Activated T-cell treated with anti-CD3 and anti-CD28 coated beads for 48 hours (primary cell): ENCODE measurements around the gene ULBP2.
"Not testable (repeated sequence)": the region's sequence is repeated elsewhere in the genome, so short reads cannot be mapped to it uniquely, and the experiment has no call there.

ENCODE experiments used
- DNase-seq: peaks from one replicate; pipeline ENCODE4 v3.0.0-alpha.2; 2020; ENCODE audit warnings: low read depth

Gene ULBP2

DNA sequence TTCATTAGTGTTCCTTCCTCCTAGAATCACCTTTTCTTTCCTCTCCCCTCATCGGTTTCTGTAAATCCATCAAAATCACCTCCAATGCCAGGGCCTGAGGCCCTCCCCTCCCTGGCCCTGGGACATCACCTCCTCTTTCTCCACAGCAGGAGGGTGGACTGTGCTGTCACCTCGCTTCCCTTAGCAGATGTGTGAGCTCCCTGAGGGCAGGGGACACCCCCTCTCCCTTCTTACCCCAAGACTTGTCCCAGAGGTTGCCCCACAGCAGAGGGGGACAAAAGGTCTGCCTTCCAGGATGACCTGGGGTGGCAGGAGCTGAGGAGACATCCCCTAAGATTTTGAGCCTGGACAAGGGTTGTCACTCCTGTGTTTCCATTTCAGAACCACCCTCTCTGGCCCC, 27.8 kb downstream of the ULBP2 start:
- DNase-seq, result no peak

- not testable (repeated sequence) for DNase-seq
Observed at GRCh38 chr6:149974394-149974793, 32.6 kb downstream of the ULBP2 start.

DNA sequence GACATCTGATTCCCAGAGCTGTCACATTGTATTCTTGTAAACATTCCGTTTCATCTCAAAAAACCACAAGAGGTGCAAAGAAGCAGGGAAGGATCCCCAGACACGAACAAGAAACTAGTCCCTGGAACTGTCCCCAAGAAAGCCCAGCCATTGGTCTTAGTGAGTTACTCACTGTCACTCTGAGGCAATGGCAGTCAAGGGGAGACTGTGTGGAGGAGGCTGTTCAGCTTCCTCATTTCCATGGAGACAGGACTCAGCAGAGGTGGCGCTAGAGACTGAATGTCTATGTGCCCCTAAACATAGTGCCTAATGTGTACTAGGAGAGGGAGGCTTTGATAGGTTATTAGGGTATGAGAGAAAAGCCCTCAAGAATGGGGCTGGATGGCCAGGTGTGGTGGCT, 33.0 kb downstream of the ULBP2 start:
- DNase-seq, result no peak

GRCh38 chr6:149975400-149975799, 33.6 kb downstream of the ULBP2 start:
- no peak for DNase-seq

DNA sequence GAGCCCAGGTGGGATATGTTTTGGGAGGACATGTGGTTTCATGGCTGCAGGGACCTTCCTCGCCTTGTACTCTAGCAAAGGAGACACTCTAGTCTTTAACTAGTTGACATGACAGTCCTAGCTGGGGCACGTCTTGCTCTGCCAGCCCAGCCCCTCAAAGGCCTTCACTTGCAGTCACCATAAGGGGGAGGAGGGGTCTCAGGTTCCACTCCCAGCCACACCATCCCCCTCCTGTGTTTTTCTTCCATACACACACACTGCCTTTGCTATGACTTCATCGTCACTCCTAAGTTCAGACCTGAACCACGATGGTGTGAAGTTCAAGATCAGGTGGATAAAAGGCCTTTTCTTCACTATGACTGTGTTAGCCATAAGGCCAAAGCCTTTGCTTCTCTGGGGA, 35.4 kb downstream of the ULBP2 start:
- no peak for DNase-seq

- no peak for DNase-seq
Observed at GRCh38 chr6:149978610-149979009, 36.8 kb downstream of the ULBP2 start.

GRCh38 chr6:149979293-149979692, 37.5 kb downstream of the ULBP2 start:
- no peak for DNase-seq

DNA sequence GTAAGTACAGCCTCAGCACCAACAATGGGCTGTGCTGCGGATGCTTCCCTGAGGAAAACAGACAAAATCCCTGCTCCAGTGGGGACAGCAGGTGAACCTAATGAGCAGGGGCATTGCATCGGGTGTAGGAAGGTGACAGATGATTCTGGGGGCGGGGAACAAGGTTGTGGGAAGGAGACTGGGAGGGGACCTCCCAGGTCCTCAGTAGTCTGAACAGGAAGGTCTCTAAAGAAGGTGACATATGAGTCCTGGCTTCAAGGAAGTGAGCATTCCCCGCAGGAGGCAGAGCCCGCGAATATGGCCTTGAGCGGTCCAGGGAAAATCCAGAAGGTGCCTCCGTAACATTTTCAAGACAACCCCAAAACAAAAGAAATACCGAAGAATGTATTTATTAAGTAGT, 41.3 kb downstream of the ULBP2 start:
- DNase-seq, result no peak

- no peak for DNase-seq
Observed at GRCh38 chr6:149984773-149985172, 43.0 kb downstream of the ULBP2 start.

GRCh38 chr6:149985481-149985937, 43.7 kb downstream of the ULBP2 start:
- DNase-seq, result no peak

- no peak for DNase-seq
Observed at GRCh38 chr6:149987602-149988107, 45.8 kb downstream of the ULBP2 start.

DNA sequence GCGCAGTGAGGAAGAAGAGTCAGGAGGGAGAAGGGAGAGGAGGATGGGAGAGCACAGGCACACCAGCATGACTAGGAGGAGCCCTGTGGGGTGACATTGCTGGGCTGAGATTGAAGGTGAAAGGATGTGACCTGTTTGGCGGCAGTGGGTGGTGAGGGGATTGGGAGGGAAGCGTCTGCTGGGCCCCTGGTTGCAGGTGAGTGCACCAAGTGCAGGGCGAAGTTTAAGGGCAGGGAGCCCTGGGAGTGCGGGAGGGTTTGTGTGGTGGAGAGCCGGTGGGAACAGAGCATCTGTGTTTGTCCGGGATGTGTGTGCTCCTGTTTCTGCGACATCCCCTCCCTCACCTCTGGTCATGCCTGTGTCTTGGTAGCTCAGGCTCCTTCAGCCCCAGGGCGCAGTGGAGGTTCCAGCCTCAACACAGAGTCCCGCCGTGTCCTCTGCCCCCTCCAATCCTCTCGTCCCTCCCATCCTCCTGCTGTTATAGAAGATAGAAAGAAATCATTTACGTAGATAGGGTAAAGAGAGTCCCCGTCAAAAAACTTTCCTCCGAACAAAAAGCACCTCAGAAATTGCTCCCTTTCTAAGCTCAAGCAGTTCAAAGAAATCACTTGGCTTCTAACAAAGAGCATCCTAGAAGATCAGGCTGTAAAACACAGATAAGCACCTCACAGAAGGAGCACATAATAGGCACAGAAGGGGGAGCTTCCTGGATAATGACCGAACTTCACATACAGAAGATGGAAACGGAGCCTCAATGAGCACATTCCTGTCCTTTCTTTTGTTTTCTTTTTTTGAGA, 46.9 kb downstream of the ULBP2 start:
- DNase-seq, result no peak

- no peak for DNase-seq
Observed at GRCh38 chr6:149990212-149990660, 48.4 kb downstream of the ULBP2 start.

- no peak for DNase-seq
Observed at GRCh38 chr6:149990661-149991471, 49.1 kb downstream of the ULBP2 start.

DNA sequence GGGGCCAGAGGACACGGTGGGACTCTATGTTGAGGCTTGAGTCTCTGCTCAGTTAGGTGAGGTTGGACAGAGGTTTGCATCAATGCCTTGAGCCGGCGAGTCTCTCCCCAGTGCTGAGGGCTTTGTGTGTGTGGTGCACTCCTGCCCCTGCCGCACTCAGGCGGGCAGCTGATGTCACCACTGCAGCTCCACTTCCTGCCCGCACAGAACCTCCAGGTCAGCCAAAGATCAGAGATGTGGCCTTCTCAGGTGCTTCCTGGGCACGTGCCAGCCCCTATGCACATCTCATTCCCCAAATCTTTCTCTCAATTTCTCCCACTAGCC, 49.6 kb downstream of the ULBP2 start:
- not testable (repeated sequence) for DNase-seq

DNA sequence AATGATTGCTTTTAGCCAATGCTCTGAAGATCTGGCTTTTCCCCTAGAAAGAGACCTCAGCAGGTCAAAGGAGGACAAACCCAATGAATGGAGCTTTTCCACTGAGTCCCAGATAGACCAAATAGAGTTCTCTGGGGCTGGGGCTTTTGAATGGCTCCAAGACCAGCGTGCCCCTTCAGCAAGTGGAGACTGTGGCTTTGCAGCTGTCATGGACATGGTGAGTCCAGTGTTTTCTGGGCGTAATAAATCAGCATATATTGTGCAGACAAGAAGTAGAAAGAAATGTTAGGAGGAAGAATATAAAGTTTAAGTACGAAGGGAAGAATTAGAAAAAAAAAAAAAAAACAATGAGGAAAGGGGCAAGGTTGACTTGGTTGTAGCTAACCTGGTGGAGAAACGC, 50.0 kb downstream of the ULBP2 start:
- no peak for DNase-seq

- DNase-seq, result no peak
Observed at GRCh38 chr6:149995235-149995750, 53.5 kb downstream of the ULBP2 start.

DNA sequence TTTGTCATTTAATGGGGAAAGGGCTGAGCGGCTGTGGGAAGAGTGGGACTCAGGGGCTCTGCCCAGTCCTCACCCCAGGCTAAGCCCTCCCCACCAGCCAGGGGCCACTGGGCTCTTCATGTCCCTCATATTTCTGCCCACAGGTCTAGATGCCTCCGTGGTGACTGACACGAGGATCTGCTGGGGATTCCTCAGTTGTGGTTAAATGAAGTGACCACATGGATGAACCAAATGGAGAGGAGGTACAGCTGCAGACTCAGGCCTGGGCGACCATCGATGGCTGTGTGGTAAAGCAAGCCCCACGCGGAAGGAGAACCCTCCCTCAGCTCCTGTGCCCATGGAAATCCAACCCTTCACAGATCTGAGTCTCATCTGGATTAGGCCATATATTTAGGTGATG, 54.2 kb downstream of the ULBP2 start:
- DNase-seq, result no peak
